HG03280 (cell line): ENCODE data around the gene DCDC2B.
"Not testable (repeated sequence)": the region's sequence is repeated elsewhere in the genome, so short reads cannot be mapped to it uniquely, and the experiment has no call there.

Experiments
- ATAC-seq: cut with Tn5 transposase; IDR thresholded peaks from one replicate; pipeline ENCODE4 v1.9.1; 2021; ENCODE audit warnings: mild to moderate bottlenecking, moderate library complexity; ENCODE audit not compliant: unreplicated experiment

Gene DCDC2B

GRCh38 chr1:32208891-32209328 lies at the start of gene DCDC2B:
TSS of gene DCDC2B (plus strand) at chr1:32209089. CDS start at chr1:32209094, 5 bp downstream.
- no peak for ATAC-seq

GRCh38 chr1:32159189-32159588 lies 49.7 kb upstream of the DCDC2B start:
- ATAC-seq = no peak

- ATAC-seq = no peak
Measured at GRCh38 chr1:32163405-32163804, 45.5 kb upstream of the DCDC2B start.

- not testable (repeated sequence) for ATAC-seq
Measured at GRCh38 chr1:32165633-32166032, 43.3 kb upstream of the DCDC2B start.

GRCh38 chr1:32170991-32171390 lies 37.9 kb upstream of the DCDC2B start:
- no peak for ATAC-seq

GRCh38 chr1:32172621-32173245 lies 36.2 kb upstream of the DCDC2B start:
- no peak for ATAC-seq

- ATAC-seq = no peak
Measured at GRCh38 chr1:32178380-32179192, 30.3 kb upstream of the DCDC2B start.

- peak; percentile 1 for ATAC-seq
Measured at GRCh38 chr1:32179193-32179442, 29.8 kb upstream of the DCDC2B start.

GRCh38 chr1:32179443-32180185 lies 29.3 kb upstream of the DCDC2B start, which contains the start of gene TXLNA:
TSS of gene TXLNA (plus strand) at chr1:32179675. CDS start at chr1:32180346, 671 bp downstream.
- peak; percentile 88 for ATAC-seq

- no peak for ATAC-seq
Measured at GRCh38 chr1:32180186-32181060, 28.5 kb upstream of the DCDC2B start.

- no peak for ATAC-seq
Measured at GRCh38 chr1:32181065-32181464, 27.8 kb upstream of the DCDC2B start.

- ATAC-seq = no peak
Measured at GRCh38 chr1:32181563-32181962, 27.3 kb upstream of the DCDC2B start.

GRCh38 chr1:32182060-32182459 lies 26.8 kb upstream of the DCDC2B start:
- ATAC-seq = no peak

GRCh38 chr1:32184650-32185049 lies 24.2 kb upstream of the DCDC2B start:
- ATAC-seq = no peak

GRCh38 chr1:32186077-32186476 lies 22.8 kb upstream of the DCDC2B start:
- no peak for ATAC-seq

GRCh38 chr1:32186491-32186890 lies 22.4 kb upstream of the DCDC2B start:
- no peak for ATAC-seq

- ATAC-seq = no peak
Measured at GRCh38 chr1:32187850-32188249, 21.0 kb upstream of the DCDC2B start.

GRCh38 chr1:32192220-32192948 lies 16.5 kb upstream of the DCDC2B start:
- no peak for ATAC-seq

- no peak for ATAC-seq
Measured at GRCh38 chr1:32194984-32195383, 13.9 kb upstream of the DCDC2B start.

- no peak for ATAC-seq
Measured at GRCh38 chr1:32195531-32195930, 13.4 kb upstream of the DCDC2B start.
